NCI-H345 treated with DMSO at 0.1 percent for 48 hours (cell line): ENCODE measurements around the gene UPF1.

Source experiments
- DNase-seq: peaks from one replicate; lab custom pipeline; 2025; ENCODE audit not compliant: unreplicated experiment; lab: John Stamatoyannopoulos, UW

UPF1 gene

DNA sequence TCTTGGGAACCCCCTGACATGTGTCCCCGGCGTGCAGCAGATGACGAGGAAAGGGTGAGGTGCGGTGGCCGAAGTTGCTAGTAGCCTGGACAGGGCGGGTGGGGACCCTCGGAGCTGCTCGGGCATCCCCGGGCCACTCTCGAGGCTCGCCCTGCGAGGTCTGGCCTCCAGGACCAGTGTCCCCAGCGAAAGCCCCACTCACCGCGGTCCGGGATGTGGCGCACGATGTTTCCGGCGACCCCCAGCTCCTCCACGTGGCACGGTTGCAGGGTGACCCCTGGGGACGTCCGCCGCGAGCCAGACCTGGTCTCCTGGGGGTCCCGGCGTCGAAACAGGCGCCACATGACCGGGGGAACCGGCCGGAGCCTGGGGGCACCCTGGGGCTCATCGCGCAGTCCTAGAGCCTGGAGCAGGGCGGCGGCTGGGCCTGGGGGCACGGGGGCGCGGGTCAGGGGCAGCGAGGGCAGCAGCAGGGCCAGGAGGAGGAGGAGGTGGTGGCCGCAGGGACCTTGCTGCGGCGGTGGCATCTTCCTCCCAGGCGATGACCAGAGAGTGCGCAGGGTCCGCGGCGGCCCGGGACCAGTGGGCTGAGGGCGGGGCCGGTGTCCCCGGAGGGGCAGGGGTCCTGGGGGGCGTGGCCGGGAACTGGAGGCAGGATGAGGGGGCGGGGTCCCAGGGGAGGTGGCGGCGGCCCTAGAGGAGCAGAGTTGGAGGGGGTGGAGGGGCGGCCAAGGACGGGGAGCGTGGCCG is 38.2 kb downstream of the UPF1 start:
- no peak for DNase-seq

GRCh38 chr19:18870531-18871172 is 38.9 kb downstream of the UPF1 start:
- DNase-seq: no peak

GRCh38 chr19:18871543-18871942 is 39.8 kb downstream of the UPF1 start:
- DNase-seq: no peak

- DNase-seq: no peak
Observed at GRCh38 chr19:18875726-18876125, 44.0 kb downstream of the UPF1 start.

GRCh38 chr19:18876865-18877264 is 45.1 kb downstream of the UPF1 start:
- DNase-seq: no peak

DNA sequence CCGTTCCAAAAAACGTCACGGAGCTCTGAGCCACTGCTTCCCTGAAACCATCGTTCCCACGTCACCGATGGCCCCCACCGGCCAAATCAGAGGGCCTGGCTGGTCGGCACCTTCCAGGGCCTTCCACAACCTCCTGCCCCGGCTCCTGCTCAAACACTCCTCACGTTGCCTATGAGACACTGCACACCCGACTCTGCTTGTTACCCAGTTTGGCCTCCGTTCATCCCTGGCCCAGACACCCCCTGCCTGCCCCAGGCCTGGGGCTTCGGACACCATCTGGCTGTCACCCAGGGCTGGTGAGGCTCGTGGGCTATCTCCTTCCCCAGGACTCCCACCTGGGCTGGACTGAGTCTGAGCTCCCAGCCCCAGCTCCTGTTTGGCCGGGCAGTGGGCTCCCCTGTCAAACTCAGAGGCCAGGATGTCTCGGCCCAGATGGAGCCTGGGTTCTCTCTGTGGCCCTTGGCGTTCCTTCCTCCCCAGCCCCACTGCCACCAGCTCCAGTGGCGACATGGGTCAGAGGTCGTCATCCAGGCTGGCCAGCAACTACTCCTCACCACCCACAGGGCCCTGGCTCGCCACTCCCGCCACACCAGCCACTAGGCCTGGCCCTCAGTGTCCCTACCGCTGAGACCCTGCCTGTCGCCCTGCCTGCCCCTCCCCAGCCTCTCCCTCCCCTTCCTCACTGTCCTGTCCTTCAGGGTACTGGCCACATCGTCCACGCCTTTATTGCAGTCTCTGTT is 46.5 kb downstream of the UPF1 start:
- no peak for DNase-seq

DNA sequence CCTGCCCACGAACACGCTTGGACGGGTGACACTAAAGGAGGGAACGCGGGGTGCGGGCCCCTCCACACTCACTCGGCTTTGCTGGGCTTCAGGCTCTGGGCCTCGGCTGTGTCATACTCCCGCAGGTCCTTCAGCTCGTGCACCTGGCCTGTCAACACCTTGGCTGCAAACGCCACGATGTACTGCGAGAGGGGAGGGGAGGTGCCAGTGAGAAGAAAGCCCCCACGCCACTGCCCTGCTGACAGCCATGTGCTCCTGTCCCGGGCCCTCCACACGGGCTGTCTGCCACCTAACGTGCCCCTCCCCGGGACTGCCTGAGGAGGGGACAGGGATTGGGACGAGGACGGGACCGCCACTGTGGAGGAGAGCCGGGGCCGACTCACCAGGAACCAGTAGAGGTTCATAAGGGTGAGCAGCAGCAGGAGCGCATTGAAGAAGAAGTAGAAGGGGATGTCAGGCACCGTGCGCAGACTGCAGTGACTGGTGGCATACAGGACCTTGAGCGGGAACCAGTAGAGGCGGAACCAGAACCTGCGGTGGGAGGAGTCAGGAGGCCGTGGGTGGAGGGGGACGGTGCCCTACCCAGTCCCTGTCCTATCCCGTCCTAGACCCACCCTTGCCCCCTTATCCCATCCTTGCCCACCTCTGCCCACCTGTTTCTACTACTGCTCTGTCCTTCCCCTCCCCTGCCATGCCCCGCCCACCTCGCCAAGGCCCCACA is 47.3 kb downstream of the UPF1 start:
- no peak for DNase-seq

GRCh38 chr19:18879579-18880373 is 48.0 kb downstream of the UPF1 start:
- DNase-seq: no peak

- no peak for DNase-seq
Observed at GRCh38 chr19:18881491-18881890, 49.7 kb downstream of the UPF1 start.

- no peak for DNase-seq
Observed at GRCh38 chr19:18883526-18884304, 52.0 kb downstream of the UPF1 start.

- DNase-seq: no peak
Observed at GRCh38 chr19:18886972-18887371, 55.2 kb downstream of the UPF1 start.

DNA sequence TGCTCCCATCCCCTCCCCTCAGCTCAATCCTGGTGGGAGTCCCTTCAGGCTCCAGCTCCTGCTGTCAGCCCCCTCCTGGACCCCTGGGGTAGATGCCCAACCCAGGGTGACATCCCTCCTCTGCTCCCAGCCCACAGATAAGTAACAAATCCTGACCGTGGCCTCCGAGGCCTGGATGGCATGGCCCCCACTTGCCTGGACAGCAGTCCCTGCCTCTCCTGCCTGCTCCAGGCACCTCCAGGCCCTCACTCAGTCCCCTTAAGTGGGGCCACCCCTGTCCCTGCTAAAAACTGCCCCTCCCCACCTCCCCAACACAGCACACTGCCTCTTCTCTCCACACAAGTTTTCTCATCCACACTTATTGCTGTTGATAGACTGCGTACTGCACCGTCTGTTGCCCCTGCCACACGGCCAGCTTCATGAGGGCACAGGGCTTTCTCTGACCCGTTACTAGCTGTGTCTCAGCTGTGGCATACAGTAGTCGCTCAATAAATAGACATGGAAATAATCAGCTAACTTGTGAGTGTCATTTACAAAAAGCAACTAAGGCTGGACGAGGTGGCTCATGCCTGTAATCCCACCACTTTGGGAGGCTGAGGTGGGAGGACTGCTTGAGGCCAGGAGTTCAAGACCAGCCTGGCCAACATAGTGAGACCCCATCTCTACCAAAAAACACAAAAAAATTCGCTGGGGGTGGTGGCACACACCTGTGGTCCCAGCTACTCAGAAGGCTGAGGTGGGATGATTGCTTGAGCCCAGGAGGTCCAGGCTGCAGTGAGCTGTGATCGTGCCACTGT is 58.4 kb downstream of the UPF1 start:
- DNase-seq: no peak

GRCh38 chr19:18893587-18894253 is 62.0 kb downstream of the UPF1 start:
- no peak for DNase-seq

- no peak for DNase-seq
Observed at GRCh38 chr19:18894254-18895037, 62.7 kb downstream of the UPF1 start.

DNA sequence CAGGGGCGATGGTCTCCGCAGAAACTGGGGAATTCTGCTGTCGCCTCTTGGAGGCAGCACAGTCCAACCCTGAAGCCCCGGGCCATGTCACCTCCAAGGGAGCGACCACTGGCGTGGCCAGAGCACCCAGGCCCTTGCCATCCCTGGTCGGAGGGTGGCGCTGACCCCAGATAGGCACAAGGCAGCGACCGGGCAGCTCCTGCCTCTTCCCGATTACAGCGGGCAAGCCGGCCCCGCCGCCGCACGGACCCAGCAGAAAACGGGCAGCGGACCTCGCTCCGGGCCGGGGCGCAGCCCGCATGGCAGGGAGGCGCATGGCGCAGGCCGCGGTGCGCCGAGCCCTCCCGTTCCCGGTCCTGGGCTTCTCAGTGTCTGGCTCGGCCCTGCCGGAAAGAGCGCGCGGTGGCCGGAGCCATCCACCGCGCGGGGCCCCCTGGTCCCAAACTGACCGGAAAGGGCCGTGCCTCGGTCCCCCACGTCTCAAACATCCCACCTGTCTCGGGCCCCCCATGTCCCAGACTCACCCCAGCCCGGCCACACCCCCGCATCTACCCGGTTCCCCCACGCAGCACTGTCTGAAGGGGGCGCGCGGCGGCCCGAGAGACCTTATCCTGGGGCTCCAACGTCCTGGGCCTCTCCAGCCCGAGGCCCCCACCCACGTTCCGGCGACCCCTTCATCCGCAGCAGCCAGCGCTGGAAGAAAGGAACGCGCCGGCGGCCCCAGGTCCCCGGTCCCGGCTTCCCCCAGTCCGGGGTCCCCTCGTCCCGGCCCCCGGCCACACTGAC is 63.5 kb downstream of the UPF1 start:
- no peak for DNase-seq

- DNase-seq: no peak
Observed at GRCh38 chr19:18895824-18896341, 64.1 kb downstream of the UPF1 start, which contains the start of gene CERS1. CERS1 (minus strand) TSS chr19:18896158; CDS start chr19:18896072, 86 bp downstream.

GRCh38 chr19:18896421-18896841 is 64.7 kb downstream of the UPF1 start:
- no peak for DNase-seq
